Ramos (cell line): Measurements from ENCODE around the gene EXD3.

Experiments used
- in situ Hi-C: fragments of 300-500 bp; cut with MboI; formaldehyde crosslinking; loops from one replicate; pipeline ENCODE4 v1.14.3; 2022; ENCODE audit warnings: low sequenced_read_pairs; ENCODE audit not compliant: unreplicated experiment

The EXD3 gene

GRCh38 chr9:137436761-137437600 lies 14.0 kb upstream of the EXD3 start:
- in situ Hi-C loops = loop anchor here (25.0 kb wide), 1 partner anchor 375 kb away; the partner anchor contains the start of genes ENTPD2 and SAPCD2

- in situ Hi-C loops = loop anchor here (25.0 kb wide), 1 partner anchor 374 kb away; the partner anchor contains the start of genes ENTPD2 and SAPCD2
Measured at GRCh38 chr9:137435980-137436760, 13.2 kb upstream of the EXD3 start.

GRCh38 chr9:137435381-137435891 lies 12.5 kb upstream of the EXD3 start:
- in situ Hi-C loops = loop anchor here (25.0 kb wide), 1 partner anchor 373 kb away; the partner anchor contains the start of genes ENTPD2 and SAPCD2

- in situ Hi-C loops = loop anchor here (25.0 kb wide), 1 partner anchor 372 kb away; the partner anchor contains the start of genes ENTPD2 and SAPCD2
Measured at GRCh38 chr9:137434498-137435380, 11.8 kb upstream of the EXD3 start.

- in situ Hi-C loops = loop anchor here (25.0 kb wide), 1 partner anchor 372 kb away; the partner anchor contains the start of genes ENTPD2 and SAPCD2
Measured at GRCh38 chr9:137433916-137434431, 11.0 kb upstream of the EXD3 start.

- in situ Hi-C loops = loop anchor here (25.0 kb wide), 1 partner anchor 371 kb away; the partner anchor contains the start of genes ENTPD2 and SAPCD2
Measured at GRCh38 chr9:137433349-137433915, 10.5 kb upstream of the EXD3 start.

GRCh38 chr9:137432687-137433348 lies 9.9 kb upstream of the EXD3 start:
- in situ Hi-C loops = loop anchor here (25.0 kb wide), 1 partner anchor 371 kb away; the partner anchor contains the start of genes ENTPD2 and SAPCD2

GRCh38 chr9:137431416-137431931 lies 8.5 kb upstream of the EXD3 start:
- in situ Hi-C loops = loop anchor here (25.0 kb wide), 1 partner anchor 369 kb away; the partner anchor contains the start of genes ENTPD2 and SAPCD2

- in situ Hi-C loops = loop anchor here (25.0 kb wide), 1 partner anchor 369 kb away; the partner anchor contains the start of genes ENTPD2 and SAPCD2
Measured at GRCh38 chr9:137430723-137431415, 7.9 kb upstream of the EXD3 start.

GRCh38 chr9:137429974-137430722 lies 7.2 kb upstream of the EXD3 start:
- in situ Hi-C loops = loop anchor here (25.0 kb wide), 1 partner anchor 368 kb away; the partner anchor contains the start of genes ENTPD2 and SAPCD2

- in situ Hi-C loops = loop anchor here (25.0 kb wide), 1 partner anchor 367 kb away; the partner anchor contains the start of genes ENTPD2 and SAPCD2
Measured at GRCh38 chr9:137429546-137429890, 6.6 kb upstream of the EXD3 start.

- in situ Hi-C loops = loop anchor here (25.0 kb wide), 1 partner anchor 367 kb away; the partner anchor contains the start of genes ENTPD2 and SAPCD2
Measured at GRCh38 chr9:137428841-137429545, 6.0 kb upstream of the EXD3 start.

GRCh38 chr9:137428311-137428630 lies 5.3 kb upstream of the EXD3 start:
- in situ Hi-C loops = loop anchor here (25.0 kb wide), 1 partner anchor 366 kb away; the partner anchor contains the start of genes ENTPD2 and SAPCD2

GRCh38 chr9:137427454-137428310 lies 4.7 kb upstream of the EXD3 start:
- in situ Hi-C loops = loop anchor here (25.0 kb wide), 1 partner anchor 365 kb away; the partner anchor contains the start of genes ENTPD2 and SAPCD2
